HG03108 (cell line): ENCODE data around the gene CNTNAP2.

Source experiments
- ATAC-seq: cut with Tn5 transposase; IDR thresholded peaks from one replicate; pipeline ENCODE4 v1.9.1; 2021; ENCODE audit warnings: moderate library complexity; ENCODE audit not compliant: unreplicated experiment

The CNTNAP2 gene

GRCh38 chr7:146982482-146982881 is 865.9 kb downstream of the CNTNAP2 start:
- ATAC-seq: no peak

GRCh38 chr7:146991596-146991995 is 875.0 kb downstream of the CNTNAP2 start:
- ATAC-seq: no peak

- no peak for ATAC-seq
These were observed 877.2 kb downstream of the CNTNAP2 start for GRCh38 chr7:146993764-146994163.

GRCh38 chr7:147008530-147008929 is 891.9 kb downstream of the CNTNAP2 start:
- no peak for ATAC-seq

GRCh38 chr7:147012666-147013065 is 896.1 kb downstream of the CNTNAP2 start:
- ATAC-seq: no peak

- ATAC-seq: no peak
These were observed 897.2 kb downstream of the CNTNAP2 start for GRCh38 chr7:147013825-147014224.

GRCh38 chr7:147014286-147014955 is 897.8 kb downstream of the CNTNAP2 start:
- no peak for ATAC-seq

GRCh38 chr7:147015999-147016398 is 899.4 kb downstream of the CNTNAP2 start:
- no peak for ATAC-seq

- no peak for ATAC-seq
These were observed 905.5 kb downstream of the CNTNAP2 start for GRCh38 chr7:147022056-147022455.

GRCh38 chr7:147023440-147023839 is 906.8 kb downstream of the CNTNAP2 start:
- no peak for ATAC-seq

GRCh38 chr7:147029953-147030352 is 913.4 kb downstream of the CNTNAP2 start:
- no peak for ATAC-seq

- ATAC-seq: no peak
These were observed 917.0 kb downstream of the CNTNAP2 start for GRCh38 chr7:147033641-147034040.

GRCh38 chr7:147041438-147041837 is 924.8 kb downstream of the CNTNAP2 start:
- no peak for ATAC-seq

GRCh38 chr7:147044941-147045340 is 928.3 kb downstream of the CNTNAP2 start:
- no peak for ATAC-seq

GRCh38 chr7:147047696-147048095 is 931.1 kb downstream of the CNTNAP2 start:
- ATAC-seq: no peak

GRCh38 chr7:147048864-147049263 is 932.3 kb downstream of the CNTNAP2 start:
- ATAC-seq: no peak

GRCh38 chr7:147052818-147053217 is 936.2 kb downstream of the CNTNAP2 start:
- ATAC-seq: no peak

GRCh38 chr7:147053746-147054145 is 937.1 kb downstream of the CNTNAP2 start:
- ATAC-seq: no peak

- no peak for ATAC-seq
These were observed 943.5 kb downstream of the CNTNAP2 start for GRCh38 chr7:147060070-147060469.

- no peak for ATAC-seq
These were observed 946.3 kb downstream of the CNTNAP2 start for GRCh38 chr7:147062897-147063296.

- ATAC-seq: no peak
These were observed 952.2 kb downstream of the CNTNAP2 start for GRCh38 chr7:147068842-147069241.

- no peak for ATAC-seq
These were observed 953.2 kb downstream of the CNTNAP2 start for GRCh38 chr7:147069771-147070170.

- ATAC-seq: no peak
These were observed 954.3 kb downstream of the CNTNAP2 start for GRCh38 chr7:147070886-147071285.
